ENCODE measurements around the gene CD300LF. TPM values are rescaled to one million over a fixed set of nuclear protein-coding genes. Genes with fewer than 3 reads are reported as not detected.

CD300LF gene
- total and polyA plus RNA-seq, 4 donors: 0.13 to 1.9 (median 1.0) TPM

DNA sequence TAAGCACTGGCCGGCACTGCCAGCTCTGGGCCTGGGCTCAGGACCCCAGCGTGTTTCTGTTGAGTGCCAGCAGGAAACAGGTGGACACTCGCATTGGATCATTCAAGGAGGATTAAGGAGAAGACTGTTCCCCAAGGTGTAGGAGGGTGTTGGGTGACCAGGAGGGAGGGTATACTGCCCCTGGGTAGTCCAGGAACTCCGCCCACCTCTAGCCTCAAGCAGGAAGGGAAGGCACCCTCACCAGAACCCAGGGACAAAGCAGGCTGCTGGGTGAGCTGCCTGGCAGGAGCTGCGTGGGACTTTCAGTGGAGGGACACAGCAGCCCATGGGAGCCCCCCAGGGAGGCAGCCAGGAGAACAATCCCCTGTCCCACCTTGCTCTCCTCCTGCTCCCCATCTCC lies 16.6 kb upstream of the CD300LF start:
- Histone ChIP-seq H3K4me3 (ENCODE audit: low read depth in 1 of 3, low read length in 3 of 3) (no peak overlapping the region), H3K36me3 (ENCODE audit: control insufficient read depth in 4 of 4, insufficient read depth in 3 of 4, low read depth in 1 of 4, low read length in 3 of 4) (no peaks in the 10 kb centered on the region), H3K9ac (ENCODE audit: low read depth in 1 of 2, low read length in 2 of 2) (no peak overlapping the region), H3K27ac (ENCODE audit: low read depth in 1 of 2, low read length in 2 of 2) (no peak overlapping the region), H3K9me3 (ENCODE audit: control insufficient read depth in 4 of 4, low read length in 3 of 4) (no peaks in the 10 kb centered on the region), H3K4me1 (ENCODE audit: control insufficient read depth in 4 of 4, insufficient read depth in 4 of 4, low read length in 3 of 4) (no peaks in the 10 kb centered on the region), H3K27me3 (ENCODE audit: control insufficient read depth in 4 of 4, insufficient read depth in 4 of 4, low read length in 3 of 4) (no peaks in the 10 kb centered on the region)
- WGBS: 96% methylated on average over 5 of the region's 5 CpGs
- TF ChIP-seq TAF1 (conservative IDR thresholded peaks at IDR 0.05) (no peak), GABPA (IDR thresholded peaks at IDR 0.05 in 1 of 2, conservative IDR thresholded peaks at IDR 0.05 in 1 of 2) (no peak), SP1 (IDR thresholded peaks at IDR 0.05) (no peak), MAX (IDR thresholded peaks at IDR 0.05) (no peak), RXRA (IDR thresholded peaks at IDR 0.05) (no peak), YY1 (IDR thresholded peaks at IDR 0.05) (no peak), HNF4A (conservative IDR thresholded peaks at IDR 0.05) (no peak), CTCF (IDR thresholded peaks at IDR 0.05; ENCODE audit: low read depth, low read length, missing input control) (no peak), REST (IDR thresholded peaks at IDR 0.05) (no peak), NR2F2 (IDR thresholded peaks at IDR 0.05) (no peak), RAD21 (IDR thresholded peaks at IDR 0.05) (no peak), FOXA2 (IDR thresholded peaks at IDR 0.05) (no peak), ATF3 (IDR thresholded peaks at IDR 0.05) (no peak), EGR1 (IDR thresholded peaks at IDR 0.05; ENCODE audit: low read depth in 2 of 2) (no peak), FOXA1 (IDR thresholded peaks at IDR 0.05) (no peak), JUND (IDR thresholded peaks at IDR 0.05) (no peak), HNF4G (IDR thresholded peaks at IDR 0.05) (no peak)
- TF ChIP-seq, protein P1, sequence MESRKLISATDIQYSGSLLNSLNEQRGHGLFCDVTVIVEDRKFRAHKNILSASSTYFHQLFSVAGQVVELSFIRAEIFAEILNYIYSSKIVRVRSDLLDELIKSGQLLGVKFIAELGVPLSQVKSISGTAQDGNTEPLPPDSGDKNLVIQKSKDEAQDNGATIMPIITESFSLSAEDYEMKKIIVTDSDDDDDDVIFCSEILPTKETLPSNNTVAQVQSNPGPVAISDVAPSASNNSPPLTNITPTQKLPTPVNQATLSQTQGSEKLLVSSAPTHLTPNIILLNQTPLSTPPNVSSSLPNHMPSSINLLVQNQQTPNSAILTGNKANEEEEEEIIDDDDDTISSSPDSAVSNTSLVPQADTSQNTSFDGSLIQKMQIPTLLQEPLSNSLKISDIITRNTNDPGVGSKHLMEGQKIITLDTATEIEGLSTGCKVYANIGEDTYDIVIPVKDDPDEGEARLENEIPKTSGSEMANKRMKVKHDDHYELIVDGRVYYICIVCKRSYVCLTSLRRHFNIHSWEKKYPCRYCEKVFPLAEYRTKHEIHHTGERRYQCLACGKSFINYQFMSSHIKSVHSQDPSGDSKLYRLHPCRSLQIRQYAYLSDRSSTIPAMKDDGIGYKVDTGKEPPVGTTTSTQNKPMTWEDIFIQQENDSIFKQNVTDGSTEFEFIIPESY (IDR thresholded peaks at IDR 0.05): no peak
- DNase-seq (ENCODE audit: low spot score): no peak

All from liver (tissue), 9 donors.